ENCODE measurements around the gene PATJ. TPM values are rescaled to one million over a fixed set of nuclear protein-coding genes. Genes with fewer than 3 reads are reported as not detected.

Gene PATJ
- total and polyA plus RNA-seq, 2 of the 13 experiments (the other 11 are each of a cell fraction or from before 2014, with no cell fraction given): 6.2 to 16.8 TPM

DNA sequence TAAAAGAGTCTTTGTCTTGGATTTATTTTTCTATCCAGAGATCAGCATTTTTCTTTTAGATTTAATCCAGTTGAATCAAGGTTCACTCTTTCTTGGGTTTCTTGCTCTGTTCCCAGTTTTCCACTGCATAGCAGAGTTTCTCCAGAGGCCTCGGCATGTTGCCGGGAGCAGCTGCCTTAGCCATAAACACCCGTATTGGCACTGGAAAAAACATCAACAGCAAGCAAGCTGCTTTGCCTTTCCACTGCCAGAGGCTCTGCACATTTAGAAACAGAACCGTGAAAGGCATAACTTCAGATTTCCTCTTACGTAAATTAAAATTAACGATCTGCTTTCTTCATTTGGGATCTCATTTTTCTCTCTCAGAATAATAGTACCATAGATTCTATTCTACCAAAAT lies 270.6 kb downstream of the PATJ start (continued):
- TF ChIP-seq, protein P1, sequence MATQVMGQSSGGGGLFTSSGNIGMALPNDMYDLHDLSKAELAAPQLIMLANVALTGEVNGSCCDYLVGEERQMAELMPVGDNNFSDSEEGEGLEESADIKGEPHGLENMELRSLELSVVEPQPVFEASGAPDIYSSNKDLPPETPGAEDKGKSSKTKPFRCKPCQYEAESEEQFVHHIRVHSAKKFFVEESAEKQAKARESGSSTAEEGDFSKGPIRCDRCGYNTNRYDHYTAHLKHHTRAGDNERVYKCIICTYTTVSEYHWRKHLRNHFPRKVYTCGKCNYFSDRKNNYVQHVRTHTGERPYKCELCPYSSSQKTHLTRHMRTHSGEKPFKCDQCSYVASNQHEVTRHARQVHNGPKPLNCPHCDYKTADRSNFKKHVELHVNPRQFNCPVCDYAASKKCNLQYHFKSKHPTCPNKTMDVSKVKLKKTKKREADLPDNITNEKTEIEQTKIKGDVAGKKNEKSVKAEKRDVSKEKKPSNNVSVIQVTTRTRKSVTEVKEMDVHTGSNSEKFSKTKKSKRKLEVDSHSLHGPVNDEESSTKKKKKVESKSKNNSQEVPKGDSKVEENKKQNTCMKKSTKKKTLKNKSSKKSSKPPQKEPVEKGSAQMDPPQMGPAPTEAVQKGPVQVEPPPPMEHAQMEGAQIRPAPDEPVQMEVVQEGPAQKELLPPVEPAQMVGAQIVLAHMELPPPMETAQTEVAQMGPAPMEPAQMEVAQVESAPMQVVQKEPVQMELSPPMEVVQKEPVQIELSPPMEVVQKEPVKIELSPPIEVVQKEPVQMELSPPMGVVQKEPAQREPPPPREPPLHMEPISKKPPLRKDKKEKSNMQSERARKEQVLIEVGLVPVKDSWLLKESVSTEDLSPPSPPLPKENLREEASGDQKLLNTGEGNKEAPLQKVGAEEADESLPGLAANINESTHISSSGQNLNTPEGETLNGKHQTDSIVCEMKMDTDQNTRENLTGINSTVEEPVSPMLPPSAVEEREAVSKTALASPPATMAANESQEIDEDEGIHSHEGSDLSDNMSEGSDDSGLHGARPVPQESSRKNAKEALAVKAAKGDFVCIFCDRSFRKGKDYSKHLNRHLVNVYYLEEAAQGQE (IDR thresholded peaks at IDR 0.05; ENCODE audit: borderline replicate concordance in 1 of 2, low read depth in 1 of 2, low read length in 2 of 2): no peak
- TF ChIP-seq NR2F6 (IDR thresholded peaks at IDR 0.05) (no peak), NR2F6 (CRISPR knock-in tag; IDR thresholded peaks at IDR 0.05) (no peak)

DNA sequence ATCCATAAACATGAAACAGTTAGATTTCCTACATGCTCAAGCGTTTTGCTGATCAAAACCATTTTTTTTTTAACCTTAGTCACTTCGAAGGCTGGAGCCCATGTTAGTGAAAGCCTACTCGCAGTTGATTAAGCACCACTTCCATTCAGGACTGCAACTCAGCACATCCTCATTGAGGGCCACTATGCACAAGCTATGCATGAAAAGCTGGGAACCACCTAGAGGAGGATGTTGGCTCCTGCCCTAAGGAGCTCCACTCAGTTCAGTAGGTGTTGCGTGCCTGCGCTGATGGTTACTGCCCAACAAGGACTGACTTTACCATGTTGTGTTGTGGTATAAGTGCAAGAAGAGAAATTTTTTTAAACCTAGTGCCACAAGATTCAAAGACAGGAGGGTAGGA lies 271.0 kb downstream of the PATJ start:
- DNase-seq (ENCODE audit: low spot score) (no peak), FAIRE-seq (no peak), ATAC-seq (no peak)
- no peak overlapping the region for H2AFZ ChIP-seq (ENCODE audit: low read length)
- no peaks in the 10 kb centered on the region for H3K36me3 ChIP-seq (replicated peaks in 1 of 2; ENCODE audit: control insufficient read depth in 1 of 2, insufficient read depth in 2 of 2, low read length in 2 of 2)
- BruUV-seq (replicated peaks): no TSS peak
- no peak overlapping the region for H3K4me2 ChIP-seq (ENCODE audit: low read depth, low read length)
- no peaks in the 10 kb centered on the region for H4K20me1 ChIP-seq (ENCODE audit: insufficient read depth, low read length)
- H3K4me3 ChIP-seq (replicated peaks in 1 of 3; ENCODE audit: insufficient read depth in 1 of 3, low read depth in 2 of 3, low read length in 3 of 3): no peak overlapping the region
- 90% methylated on average over 5 of the region's 5 CpGs for WGBS (ENCODE audit: low lambda C conversion rate)
- no peaks in the 10 kb centered on the region for H3K79me2 ChIP-seq (ENCODE audit: insufficient read depth, low read length)
- no peak for TF ChIP-seq ZNF773 (CRISPR knock-in tag; IDR thresholded peaks at IDR 0.05; ENCODE audit: borderline replicate concordance)
- no peak for TF ChIP-seq ATM (IDR thresholded peaks at IDR 0.05; ENCODE audit: borderline replicate concordance)
- TF ChIP-seq PAX8 (CRISPR knock-in tag; IDR thresholded peaks at IDR 0.05; ENCODE audit: borderline replicate concordance): no peak
- TF ChIP-seq, protein P2, sequence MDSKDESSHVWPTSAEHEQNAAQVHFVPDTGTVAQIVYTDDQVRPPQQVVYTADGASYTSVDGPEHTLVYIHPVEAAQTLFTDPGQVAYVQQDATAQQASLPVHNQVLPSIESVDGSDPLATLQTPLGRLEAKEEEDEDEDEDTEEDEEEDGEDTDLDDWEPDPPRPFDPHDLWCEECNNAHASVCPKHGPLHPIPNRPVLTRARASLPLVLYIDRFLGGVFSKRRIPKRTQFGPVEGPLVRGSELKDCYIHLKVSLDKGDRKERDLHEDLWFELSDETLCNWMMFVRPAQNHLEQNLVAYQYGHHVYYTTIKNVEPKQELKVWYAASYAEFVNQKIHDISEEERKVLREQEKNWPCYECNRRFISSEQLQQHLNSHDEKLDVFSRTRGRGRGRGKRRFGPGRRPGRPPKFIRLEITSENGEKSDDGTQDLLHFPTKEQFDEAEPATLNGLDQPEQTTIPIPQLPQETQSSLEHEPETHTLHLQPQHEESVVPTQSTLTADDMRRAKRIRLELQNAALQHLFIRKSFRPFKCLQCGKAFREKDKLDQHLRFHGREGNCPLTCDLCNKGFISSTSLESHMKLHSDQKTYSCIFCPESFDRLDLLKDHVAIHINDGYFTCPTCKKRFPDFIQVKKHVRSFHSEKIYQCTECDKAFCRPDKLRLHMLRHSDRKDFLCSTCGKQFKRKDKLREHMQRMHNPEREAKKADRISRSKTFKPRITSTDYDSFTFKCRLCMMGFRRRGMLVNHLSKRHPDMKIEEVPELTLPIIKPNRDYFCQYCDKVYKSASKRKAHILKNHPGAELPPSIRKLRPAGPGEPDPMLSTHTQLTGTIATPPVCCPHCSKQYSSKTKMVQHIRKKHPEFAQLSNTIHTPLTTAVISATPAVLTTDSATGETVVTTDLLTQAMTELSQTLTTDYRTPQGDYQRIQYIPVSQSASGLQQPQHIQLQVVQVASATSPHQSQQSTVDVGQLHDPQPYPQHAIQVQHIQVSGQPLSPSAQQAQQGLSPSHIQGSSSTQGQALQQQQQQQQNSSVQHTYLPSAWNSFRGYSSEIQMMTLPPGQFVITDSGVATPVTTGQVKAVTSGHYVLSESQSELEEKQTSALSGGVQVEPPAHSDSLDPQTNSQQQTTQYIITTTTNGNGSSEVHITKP (CRISPR knock-in tag; IDR thresholded peaks at IDR 0.05; ENCODE audit: low read depth): no peak
- no peak for TF ChIP-seq JUNB (CRISPR knock-in tag; IDR thresholded peaks at IDR 0.05; ENCODE audit: borderline replicate concordance)
- TF ChIP-seq TCF7 (IDR thresholded peaks at IDR 0.05; ENCODE audit: low read depth): no peak
- TF ChIP-seq, protein P3, sequence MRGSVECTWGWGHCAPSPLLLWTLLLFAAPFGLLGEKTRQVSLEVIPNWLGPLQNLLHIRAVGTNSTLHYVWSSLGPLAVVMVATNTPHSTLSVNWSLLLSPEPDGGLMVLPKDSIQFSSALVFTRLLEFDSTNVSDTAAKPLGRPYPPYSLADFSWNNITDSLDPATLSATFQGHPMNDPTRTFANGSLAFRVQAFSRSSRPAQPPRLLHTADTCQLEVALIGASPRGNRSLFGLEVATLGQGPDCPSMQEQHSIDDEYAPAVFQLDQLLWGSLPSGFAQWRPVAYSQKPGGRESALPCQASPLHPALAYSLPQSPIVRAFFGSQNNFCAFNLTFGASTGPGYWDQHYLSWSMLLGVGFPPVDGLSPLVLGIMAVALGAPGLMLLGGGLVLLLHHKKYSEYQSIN (CRISPR knock-in tag; IDR thresholded peaks at IDR 0.05; ENCODE audit: borderline replicate concordance): no peak
- no peak for TF ChIP-seq ZNF563 (CRISPR knock-in tag; IDR thresholded peaks at IDR 0.05)
- TF ChIP-seq, protein P4, sequence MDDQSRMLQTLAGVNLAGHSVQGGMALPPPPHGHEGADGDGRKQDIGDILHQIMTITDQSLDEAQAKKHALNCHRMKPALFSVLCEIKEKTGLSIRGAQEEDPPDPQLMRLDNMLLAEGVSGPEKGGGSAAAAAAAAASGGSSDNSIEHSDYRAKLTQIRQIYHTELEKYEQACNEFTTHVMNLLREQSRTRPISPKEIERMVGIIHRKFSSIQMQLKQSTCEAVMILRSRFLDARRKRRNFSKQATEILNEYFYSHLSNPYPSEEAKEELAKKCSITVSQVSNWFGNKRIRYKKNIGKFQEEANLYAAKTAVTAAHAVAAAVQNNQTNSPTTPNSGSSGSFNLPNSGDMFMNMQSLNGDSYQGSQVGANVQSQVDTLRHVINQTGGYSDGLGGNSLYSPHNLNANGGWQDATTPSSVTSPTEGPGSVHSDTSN (CRISPR knock-in tag; IDR thresholded peaks at IDR 0.05; ENCODE audit: borderline replicate concordance): no peak
- H3K27ac ChIP-seq (ENCODE audit: extremely low read length, insufficient read depth, low read length): no peak overlapping the region
- CTCF ChIA-PET (ENCODE audit: low intra/inter-chr PET ratio, low total read pairs): no interaction called here
- no peak overlapping the region for H3K9ac ChIP-seq (ENCODE audit: insufficient read depth, low read depth, low read length)
- in situ Hi-C loops (cut with HindIII; ENCODE audit: extremely low pct_ligation_motif_present, low pct_unique_long_range_greater_than_20kb) (no loop called here), intact Hi-C loops (cut with micrococcal nuclease; ENCODE audit: unreplicated experiment) (no loop called here)
- no peaks in the 10 kb centered on the region for H3K9me3 ChIP-seq (ENCODE audit: low read length)
- no peaks in the 10 kb centered on the region for H3K4me1 ChIP-seq (ENCODE audit: insufficient read depth, low read length)
- POLR2A ChIA-PET: no interaction called here
- no peaks in the 10 kb centered on the region for H3K27me3 ChIP-seq (ENCODE audit: control insufficient read depth in 1 of 2, insufficient read depth in 2 of 2, low read length in 2 of 2)
